Mesodermal cell (in vitro differentiated cells): ENCODE results near the gene PPP6R3.

Experiments used
- H3K27ac ChIP-seq: 2 replicates; pipeline ENCODE4 v1.7.0; 2013; ENCODE audit warnings: mild to moderate bottlenecking, low read depth, low read length, moderate library complexity; ENCODE audit not compliant: severe bottlenecking
- H3K36me3 ChIP-seq: 2 replicates; pipeline ENCODE4 v1.7.1; 2013; ENCODE audit warnings: mild to moderate bottlenecking, low read length, moderate library complexity; ENCODE audit not compliant: control insufficient read depth, insufficient read depth
- H3K4me1 ChIP-seq: one replicate; pipeline ENCODE4 v1.7.1; 2013; ENCODE audit warnings: mild to moderate bottlenecking, low read length; ENCODE audit not compliant: insufficient read depth, control insufficient read depth, poor library complexity, severe bottlenecking
- H3K4me3 ChIP-seq: 2 replicates; pipeline ENCODE4 v1.7.0; 2013; ENCODE audit warnings: low read length, control low read depth, mild to moderate bottlenecking; ENCODE audit not compliant: insufficient read depth, poor library complexity, severe bottlenecking; ENCODE audit errors: extremely low read depth
- H3K9me3 ChIP-seq: 2 replicates; pipeline ENCODE4 v1.7.1; 2013; ENCODE audit warnings: mild to moderate bottlenecking, low read length, moderate library complexity; ENCODE audit not compliant: control insufficient read depth
- WGBS, 2 experiments: methylation state at CpG; one replicate each; pipeline ENCODE4 v1.1.5; 2013; ENCODE audit warnings: missing lambda C conversion rate in 2 of 2; ENCODE audit not compliant: insufficient coverage in 2 of 2; 5-methylcytosine and 5-hydroxymethylcytosine counted together

Gene PPP6R3

GRCh38 chr11:68541991-68542390 lies 81.4 kb downstream of the PPP6R3 start:
- Histone ChIP-seq H3K4me1 (peaks cover 25% of the 10 kb centered on the region), H3K4me3 (no peak overlapping the region), H3K36me3 (peaks cover 86% of the 10 kb centered on the region), H3K27ac (peak overlapping the region; percentile 16), H3K9me3 (no peaks in the 10 kb centered on the region)
- 88 to 95% methylated on average over 5 of the region's 8 CpGs for WGBS, 2 experiments

GRCh38 chr11:68542617-68543016 lies 82.1 kb downstream of the PPP6R3 start:
- peaks cover 25% of the 10 kb centered on the region for H3K4me1 ChIP-seq
- WGBS, 2 experiments: 100% methylated on average over 4 of the region's 5 CpGs; no CpG with 5 or more reads in 1 of the 2 experiments
- H3K4me3 ChIP-seq: no peak overlapping the region
- H3K9me3 ChIP-seq: no peaks in the 10 kb centered on the region
- peaks cover 84% of the 10 kb centered on the region for H3K36me3 ChIP-seq
- H3K27ac ChIP-seq: peak overlapping the region; percentile 46

GRCh38 chr11:68543594-68543993 lies 83.0 kb downstream of the PPP6R3 start:
- 96 to 97% methylated on average over 7 to 8 of the region's 8 CpGs for WGBS, 2 experiments
- peaks cover 25% of the 10 kb centered on the region for H3K4me1 ChIP-seq
- H3K27ac ChIP-seq: no peak overlapping the region
- no peaks in the 10 kb centered on the region for H3K9me3 ChIP-seq
- H3K4me3 ChIP-seq: no peak overlapping the region
- H3K36me3 ChIP-seq: peaks cover 83% of the 10 kb centered on the region

DNA sequence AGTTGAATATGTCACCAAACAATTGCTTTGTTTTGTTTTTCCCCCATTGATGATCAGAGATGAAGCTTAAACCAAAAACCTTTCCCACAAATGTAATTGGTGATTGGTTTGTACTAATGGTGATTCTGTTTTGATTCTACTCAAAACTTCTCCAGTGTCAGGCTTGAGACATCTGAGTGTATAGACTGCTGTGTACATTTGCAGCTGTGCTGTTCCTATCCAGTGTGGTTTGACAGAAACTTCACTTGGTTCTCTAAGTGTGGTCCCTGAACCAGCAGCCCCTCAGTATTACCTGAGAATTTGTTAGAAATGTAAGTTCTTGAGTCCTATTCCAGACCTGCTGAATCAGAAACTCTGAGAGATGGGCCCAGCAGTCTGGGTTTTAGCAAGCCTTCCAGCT lies 84.8 kb downstream of the PPP6R3 start:
- H3K4me1 ChIP-seq: peaks cover 32% of the 10 kb centered on the region
- H3K4me3 ChIP-seq: no peak overlapping the region
- no peaks in the 10 kb centered on the region for H3K9me3 ChIP-seq
- H3K36me3 ChIP-seq: peaks cover 81% of the 10 kb centered on the region
- no peak overlapping the region for H3K27ac ChIP-seq

- Histone ChIP-seq H3K4me3 (no peak overlapping the region), H3K4me1 (peaks cover 32% of the 10 kb centered on the region), H3K36me3 (peaks cover 79% of the 10 kb centered on the region), H3K27ac (peak overlapping the region; percentile 25), H3K9me3 (no peaks in the 10 kb centered on the region)
- WGBS, 2 experiments: 100% methylated on average over 1 of the region's 1 CpG
These were observed 85.2 kb downstream of the PPP6R3 start for GRCh38 chr11:68545796-68546195.

DNA sequence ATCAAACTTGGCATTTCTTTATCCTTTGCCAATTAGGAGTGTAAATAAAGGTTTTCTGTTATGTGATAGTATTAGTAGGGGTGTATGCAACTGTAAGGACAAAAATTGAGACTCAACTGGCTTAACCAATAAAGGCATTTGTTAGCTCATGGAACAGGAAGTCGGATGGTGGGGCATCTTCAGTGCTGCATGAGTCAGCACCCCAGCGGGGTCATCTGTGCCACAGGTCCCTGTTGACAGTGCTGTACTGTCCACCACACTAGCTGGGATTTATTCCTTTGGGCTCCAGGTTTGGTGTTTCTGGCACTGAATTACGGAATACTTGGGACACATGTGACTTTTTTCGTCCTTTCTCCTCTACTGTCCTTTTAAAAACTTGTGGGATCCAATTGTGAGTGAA lies 86.0 kb downstream of the PPP6R3 start:
- Histone ChIP-seq H3K4me3 (no peak overlapping the region), H3K9me3 (no peaks in the 10 kb centered on the region), H3K36me3 (peaks cover 74% of the 10 kb centered on the region), H3K27ac (no peak overlapping the region), H3K4me1 (peaks cover 29% of the 10 kb centered on the region)
- 94 to 96% methylated on average over 2 to 4 of the region's 4 CpGs for WGBS, 2 experiments

DNA sequence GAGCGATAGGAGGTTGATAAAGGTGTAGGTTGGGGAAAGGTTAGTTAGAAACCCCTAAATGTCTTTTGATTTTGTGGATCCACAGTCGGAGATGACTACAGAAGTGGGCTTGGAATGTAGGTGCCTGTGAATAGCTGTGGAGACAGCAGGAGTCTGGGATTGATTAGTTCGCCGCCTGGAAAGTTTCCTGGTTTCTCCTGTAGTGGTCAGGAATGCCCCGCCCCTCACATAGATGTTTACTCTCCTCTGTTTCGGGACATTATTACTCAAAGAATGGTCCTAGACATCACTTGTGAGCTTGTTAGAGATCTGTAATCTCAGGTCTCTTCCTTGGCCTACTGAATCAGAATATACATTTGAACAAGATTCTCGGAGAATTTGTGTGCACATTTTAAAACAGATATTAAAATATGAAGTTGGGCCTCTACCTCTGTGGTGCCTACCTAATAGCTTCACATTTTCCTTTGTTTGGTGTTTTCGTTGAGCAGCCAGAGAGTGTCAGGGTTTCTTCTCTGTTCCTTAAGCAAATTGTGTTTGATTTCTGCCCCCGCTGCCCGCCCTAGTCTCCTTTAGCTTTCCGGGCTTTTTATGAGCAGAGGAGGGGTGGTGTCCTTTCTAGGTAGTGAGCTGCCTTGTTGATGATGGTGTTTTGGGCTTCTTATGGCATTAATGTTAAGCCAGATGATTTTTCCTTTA lies 89.4 kb downstream of the PPP6R3 start:
- Histone ChIP-seq H3K4me1 (peaks cover 20% of the 10 kb centered on the region), H3K9me3 (no peaks in the 10 kb centered on the region), H3K36me3 (peaks cover 83% of the 10 kb centered on the region), H3K27ac (no peak overlapping the region), H3K4me3 (no peak overlapping the region)
- WGBS, 2 experiments: 83 to 87% methylated on average over 3 to 8 of the region's 11 CpGs

GRCh38 chr11:68550485-68550817 lies 89.9 kb downstream of the PPP6R3 start:
- Histone ChIP-seq H3K9me3 (no peaks in the 10 kb centered on the region), H3K27ac (no peak overlapping the region), H3K4me3 (no peak overlapping the region), H3K4me1 (peaks cover 20% of the 10 kb centered on the region), H3K36me3 (peaks cover 85% of the 10 kb centered on the region)
- 94 to 100% methylated on average over 2 to 3 of the region's 4 CpGs for WGBS, 2 experiments

GRCh38 chr11:68551223-68551622 lies 90.7 kb downstream of the PPP6R3 start:
- H3K27ac ChIP-seq: no peak overlapping the region
- no peak overlapping the region for H3K4me3 ChIP-seq
- peaks cover 84% of the 10 kb centered on the region for H3K36me3 ChIP-seq
- H3K9me3 ChIP-seq: no peaks in the 10 kb centered on the region
- WGBS, 2 experiments: 96 to 99% methylated on average over 5 to 6 of the region's 7 CpGs
- H3K4me1 ChIP-seq: peaks cover 12% of the 10 kb centered on the region

DNA sequence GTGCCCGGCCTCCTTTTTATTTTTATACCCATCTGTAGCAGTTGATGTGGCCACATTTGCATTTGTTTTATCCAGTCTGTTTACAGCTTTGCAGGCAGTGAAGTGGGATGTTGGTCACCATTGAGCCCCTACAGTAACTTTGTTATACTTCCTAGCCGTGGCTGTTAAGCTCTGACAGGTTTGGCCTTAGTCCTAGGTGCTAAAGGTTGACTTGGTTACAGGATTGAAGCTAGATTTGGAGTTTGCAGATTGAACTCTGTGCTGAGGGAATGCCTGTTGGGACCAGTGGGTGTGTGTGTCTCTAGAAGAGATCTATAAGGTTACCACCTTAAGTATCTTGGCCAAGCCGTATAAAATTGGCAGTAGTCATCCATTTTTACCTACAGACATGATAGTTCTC lies 91.2 kb downstream of the PPP6R3 start:
- no peaks in the 10 kb centered on the region for H3K9me3 ChIP-seq
- peaks cover 84% of the 10 kb centered on the region for H3K36me3 ChIP-seq
- H3K4me3 ChIP-seq: no peak overlapping the region
- peaks cover 8% of the 10 kb centered on the region for H3K4me1 ChIP-seq
- 94% methylated on average over 2 of the region's 3 CpGs; no CpG with 5 or more reads in 1 of the 2 experiments for WGBS, 2 experiments
- H3K27ac ChIP-seq: no peak overlapping the region

GRCh38 chr11:68552542-68552941 lies 92.0 kb downstream of the PPP6R3 start:
- WGBS, 2 experiments: 100% methylated on average over 2 of the region's 2 CpGs
- no peak overlapping the region for H3K27ac ChIP-seq
- H3K4me3 ChIP-seq: no peak overlapping the region
- peaks cover 86% of the 10 kb centered on the region for H3K36me3 ChIP-seq
- no peaks in the 10 kb centered on the region for H3K9me3 ChIP-seq
- peaks cover 8% of the 10 kb centered on the region for H3K4me1 ChIP-seq
